Endothelial cell of umbilical vein (primary cell): ENCODE measurements around the gene PRSS37. TPM values are rescaled to one million over a fixed set of nuclear protein-coding genes. Genes with fewer than 3 reads are reported as not detected.

Experiments
- BruUV-seq: library from RNA; stranded (reverse); fragments of 400-500 nt; replicated peaks from 2 replicates; lab custom pipeline; 2021; lab: Mats Ljungman, UMichigan
- CTCF ChIA-PET: fragments of 300-600, 350-600 bp; sonication (Branson Sonifier 250); formaldehyde crosslinking; loops from one replicate; lab custom pipeline; 2021; ENCODE audit warnings: antibody characterized with exemption, inconsistent platforms; lab: Charles Lee
- POLR2A ChIA-PET: fragments of 300-600, 350-600 bp; sonication (Branson Sonifier 250); formaldehyde crosslinking; loops from one replicate; lab custom pipeline; 2021; ENCODE audit warnings: antibody characterized with exemption, inconsistent platforms; lab: Charles Lee
- DNase-seq: peaks from one replicate; pipeline ENCODE4 v3.0.0-alpha.2; 2011; ENCODE audit warnings: low read depth, low spot score
- FAIRE-seq: peaks from 2 replicates; lab custom pipeline; 2011; peaks lifted over from hg19 to GRCh38; lab: Jason Lieb, UNC
- H2AFZ ChIP-seq: 2 replicates; pipeline ENCODE4 v1.6.0; 2012; ENCODE audit warnings: low read depth, low read length, control low read depth, inconsistent platforms
- H3K27ac ChIP-seq: 2 replicates; pipeline ENCODE4 v1.5.1; 2011; ENCODE audit warnings: low read depth, mild to moderate bottlenecking, control low read depth, low read length, moderate library complexity; ENCODE audit not compliant: insufficient read depth
- H3K27me3 ChIP-seq, 2 experiments: 2 replicates each; pipeline versions ENCODE4 v1.6.0 to v1.6.1; 2011; ENCODE audit warnings: low read length in 2 of 2, mixed read lengths in 1 of 2; ENCODE audit not compliant: control insufficient read depth in 2 of 2, insufficient read depth in 2 of 2
- H3K36me3 ChIP-seq, 2 experiments: 2 replicates in 1 of 2; 3 replicates in 1 of 2; pipeline ENCODE4 v1.5.1; 2011; ENCODE audit warnings: low read length in 2 of 2, mild to moderate bottlenecking in 1 of 2, moderate library complexity in 1 of 2; ENCODE audit not compliant: control insufficient read depth in 2 of 2, insufficient read depth in 2 of 2; ENCODE audit errors: extremely low read depth in 1 of 2
- H3K4me1 ChIP-seq: 3 replicates; pipeline ENCODE4 v1.5.1; 2011; ENCODE audit warnings: mild to moderate bottlenecking, low read length; ENCODE audit not compliant: control insufficient read depth, insufficient read depth; ENCODE audit errors: extremely low read depth
- H3K4me2 ChIP-seq: 2 replicates; pipeline ENCODE4 v1.6.1; 2011; ENCODE audit warnings: low read length, control low read depth, mixed read lengths; ENCODE audit not compliant: insufficient read depth
- H3K4me3 ChIP-seq, 3 experiments: fragments of 200-600 bp in 1 of 3; sonication (generic), shearing (Covaris generic) in 1 of 3; replicated peaks in 1 of 3; 2 replicates each; pipeline ENCODE4 v1.5.1; 2011 to 2016; ENCODE audit warnings: control low read depth in 3 of 3, low read length in 3 of 3, mild to moderate bottlenecking in 2 of 3, inconsistent platforms in 1 of 3, low read depth in 1 of 3, moderate library complexity in 1 of 3; ENCODE audit not compliant: insufficient read depth in 1 of 3
- H3K79me2 ChIP-seq: 2 replicates; pipeline ENCODE4 v1.6.0; 2012; ENCODE audit warnings: low read length, inconsistent platforms; ENCODE audit not compliant: control insufficient read depth, insufficient read depth
- H3K9ac ChIP-seq: replicated peaks from 2 replicates; pipeline ENCODE3; 2011; ENCODE audit warnings: low read length, control low read depth; ENCODE audit not compliant: insufficient read depth; ENCODE audit errors: extremely low read depth
- H3K9me1 ChIP-seq: replicated peaks from 3 replicates; pipeline ENCODE4 v1.6.0; 2011; ENCODE audit warnings: mild to moderate bottlenecking, low read length; ENCODE audit not compliant: control insufficient read depth, insufficient read depth; ENCODE audit errors: extremely low read depth
- H3K9me3 ChIP-seq: replicated peaks from 2 replicates; pipeline ENCODE4 v1.5.1; 2012; ENCODE audit warnings: low read length, inconsistent platforms; ENCODE audit not compliant: control insufficient read depth, insufficient read depth
- H4K20me1 ChIP-seq: replicated peaks from 2 replicates; pipeline ENCODE3; 2011; ENCODE audit warnings: mild to moderate bottlenecking, low read length; ENCODE audit not compliant: control insufficient read depth, insufficient read depth; ENCODE audit errors: extremely low read depth
- EZH2 ChIP-seq: IDR thresholded peaks from 2 replicates; pipeline ENCODE4 v1.6.1; 2012; ENCODE audit warnings: borderline replicate concordance, low read depth, mild to moderate bottlenecking, moderate library complexity, low read length, inconsistent platforms; ENCODE audit not compliant: severe bottlenecking
- FOS ChIP-seq: IDR thresholded peaks from 2 replicates; pipeline ENCODE4 v1.6.1; 2011; ENCODE audit warnings: mild to moderate bottlenecking, low read length, moderate library complexity, borderline replicate concordance; ENCODE audit not compliant: insufficient read depth
- GATA2 ChIP-seq: IDR thresholded peaks from 2 replicates; pipeline ENCODE4 v1.7.0; 2011; ENCODE audit warnings: low read depth, mild to moderate bottlenecking, moderate library complexity, mixed read lengths, low read length; ENCODE audit not compliant: insufficient read length, insufficient read depth
- JUN ChIP-seq: IDR thresholded peaks from 2 replicates; pipeline ENCODE4 v1.6.1; 2011; ENCODE audit warnings: borderline replicate concordance, low read depth; ENCODE audit not compliant: insufficient read length, insufficient read depth
- MYC ChIP-seq: IDR thresholded peaks from one replicate; pipeline ENCODE4 v1.6.1; 2011; ENCODE audit warnings: mild to moderate bottlenecking, low read depth, low read length
- POLR2A ChIP-seq: IDR thresholded peaks from 2 replicates; pipeline ENCODE4 v1.6.1; 2012; ENCODE audit warnings: low read depth, mild to moderate bottlenecking, control low read depth, low read length
- POLR2AphosphoS5 ChIP-seq: IDR thresholded peaks from 2 replicates; pipeline ENCODE4 v1.6.1; 2012; ENCODE audit warnings: low read depth, mild to moderate bottlenecking, control low read depth, low read length, moderate library complexity; ENCODE audit not compliant: insufficient read depth
- dilution Hi-C: fragments of 300-500 bp; cut with MboI; formaldehyde crosslinking; loops from one replicate; pipeline ENCODE4 v1.15.0; 2019; ENCODE audit warnings: low sequenced_read_pairs; ENCODE audit not compliant: extremely low pct_ligation_motif_present
- intact Hi-C: fragments of 100-400 bp; cut with micrococcal nuclease; formaldehyde crosslinking; loops from one replicate; pipeline ENCODE4 v1.10.0; 2022
- polyA plus RNA-seq, 4 experiments: library from polyadenylated mRNA; depleted of rRNA in 3 of 4; stranded (reverse) in 3 of 4; unstranded in 1 of 4; fragments of >200 nt; gene quantifications; 2 replicates each; pipeline versions ENCODE4 v1.2.1 to v1.2.3, GENCODE V29; 2011 to 2012; ENCODE audit warnings: missing spikeins in 1 of 4
- total RNA-seq: library from RNA; stranded (reverse); gene quantifications from 2 replicates; pipeline ENCODE4 v1.2.3, GENCODE V29; 2021
- TF ChIP-seq, protein P1 (sequence below): IDR thresholded peaks from 2 replicates; pipeline ENCODE4 v1.6.1; 2011; ENCODE audit not compliant: insufficient read depth, insufficient read length
- TF ChIP-seq, protein P2 (sequence below), 2 donors: IDR thresholded peaks; 1 replicate in 1 of 2; 2 replicates in 1 of 2; pipeline ENCODE4 v1.5.1; 2011; ENCODE audit warnings: low read length in 2 of 2, mild to moderate bottlenecking in 2 of 2, moderate library complexity in 2 of 2, control low read depth in 1 of 2, inconsistent platforms in 1 of 2, low read depth in 1 of 2; ENCODE audit not compliant: insufficient read depth in 1 of 2; ENCODE audit errors: extremely low read depth in 1 of 2

Gene PRSS37
- total and polyA plus RNA-seq, 2 donors (not counting 3 experiments of a cell fraction or from before 2014, with no cell fraction given) = not detected

- H3K4me3 ChIP-seq = no peak overlapping the region
- no peaks in the 10 kb centered on the region for H3K4me1 ChIP-seq
- no peaks in the 10 kb centered on the region for H4K20me1 ChIP-seq
- TF ChIP-seq FOS (no peak), JUN (no peak), EZH2 (no peak), GATA2 (no peak), POLR2AphosphoS5 (no peak), MYC (no peak), POLR2A (no peak)
- TF ChIP-seq, protein P1, sequence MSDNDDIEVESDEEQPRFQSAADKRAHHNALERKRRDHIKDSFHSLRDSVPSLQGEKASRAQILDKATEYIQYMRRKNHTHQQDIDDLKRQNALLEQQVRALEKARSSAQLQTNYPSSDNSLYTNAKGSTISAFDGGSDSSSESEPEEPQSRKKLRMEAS = no peak
- TF ChIP-seq, protein P2, sequence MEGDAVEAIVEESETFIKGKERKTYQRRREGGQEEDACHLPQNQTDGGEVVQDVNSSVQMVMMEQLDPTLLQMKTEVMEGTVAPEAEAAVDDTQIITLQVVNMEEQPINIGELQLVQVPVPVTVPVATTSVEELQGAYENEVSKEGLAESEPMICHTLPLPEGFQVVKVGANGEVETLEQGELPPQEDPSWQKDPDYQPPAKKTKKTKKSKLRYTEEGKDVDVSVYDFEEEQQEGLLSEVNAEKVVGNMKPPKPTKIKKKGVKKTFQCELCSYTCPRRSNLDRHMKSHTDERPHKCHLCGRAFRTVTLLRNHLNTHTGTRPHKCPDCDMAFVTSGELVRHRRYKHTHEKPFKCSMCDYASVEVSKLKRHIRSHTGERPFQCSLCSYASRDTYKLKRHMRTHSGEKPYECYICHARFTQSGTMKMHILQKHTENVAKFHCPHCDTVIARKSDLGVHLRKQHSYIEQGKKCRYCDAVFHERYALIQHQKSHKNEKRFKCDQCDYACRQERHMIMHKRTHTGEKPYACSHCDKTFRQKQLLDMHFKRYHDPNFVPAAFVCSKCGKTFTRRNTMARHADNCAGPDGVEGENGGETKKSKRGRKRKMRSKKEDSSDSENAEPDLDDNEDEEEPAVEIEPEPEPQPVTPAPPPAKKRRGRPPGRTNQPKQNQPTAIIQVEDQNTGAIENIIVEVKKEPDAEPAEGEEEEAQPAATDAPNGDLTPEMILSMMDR (IDR thresholded peaks at IDR 0.05; ENCODE audit: extremely low read depth in 1 of 2, insufficient read depth in 1 of 2, low read depth in 1 of 2, low read length in 2 of 2) = no peak
- H3K9me3 ChIP-seq = no peaks in the 10 kb centered on the region
- DNase-seq (no peak), FAIRE-seq (no peak)
- no peaks in the 10 kb centered on the region for H3K9me1 ChIP-seq
- dilution Hi-C loops = no loop called here
- H3K9ac ChIP-seq = no peak overlapping the region
- BruUV-seq = no TSS peak
- ChIA-PET CTCF (no interaction called here), POLR2A (no interaction called here)
- H3K27me3 ChIP-seq = no peaks in the 10 kb centered on the region
- no peaks in the 10 kb centered on the region for H3K79me2 ChIP-seq
- H3K4me2 ChIP-seq = no peak overlapping the region
- H2AFZ ChIP-seq = no peak overlapping the region
- no peaks in the 10 kb centered on the region for H3K36me3 ChIP-seq
- no peak overlapping the region for H3K27ac ChIP-seq
- intact Hi-C loops = no loop called here
Observed at GRCh38 chr7:141872931-141873330, 31.6 kb upstream of the PRSS37 start.
